AG04450 (cell line): ENCODE data around the gene PSKH1. TPM values are rescaled to one million over a fixed set of nuclear protein-coding genes. Genes with fewer than 3 reads are reported as not detected.

Experiments
- CTCF ChIA-PET: fragments of 300-600, 350-600 bp; formaldehyde crosslinking; extraction: SDS; loops from one replicate; lab custom pipeline; 2022; ENCODE audit warnings: antibody characterized with exemption, inconsistent platforms; lab: Charles Lee
- POLR2A ChIA-PET: fragments of 350-600 bp; formaldehyde crosslinking; extraction: SDS; loops from one replicate; lab custom pipeline; 2021; ENCODE audit warnings: antibody characterized with exemption, inconsistent platforms; lab: Yijun Ruan, JAX
- DNase-seq: peaks from one replicate; pipeline ENCODE4 v3.0.0-alpha.2; 2011; ENCODE audit warnings: low read depth, low spot score
- H3K27ac ChIP-seq: one replicate; pipeline ENCODE4 v1.5.1; 2012; ENCODE audit warnings: low read depth, low read length, control low read depth
- H3K27me3 ChIP-seq: one replicate; pipeline ENCODE4 v1.6.0; 2012; ENCODE audit warnings: low read length; ENCODE audit not compliant: control insufficient read depth, insufficient read depth
- H3K4me3 ChIP-seq: 2 replicates; pipeline ENCODE4 v1.5.1; 2011; ENCODE audit warnings: mild to moderate bottlenecking, low read depth, low read length, control low read depth
- H3K9me3 ChIP-seq: 2 replicates; pipeline ENCODE4 v1.5.1; 2012; ENCODE audit warnings: low read length; ENCODE audit not compliant: control insufficient read depth, insufficient read depth
- polyA plus RNA-seq: library from polyadenylated mRNA; depleted of rRNA; stranded (reverse); fragments of >200 nt; gene quantifications from 2 replicates; pipeline ENCODE4 v1.2.3, GENCODE V29; 2011
- TF ChIP-seq, protein P1 (sequence below): IDR thresholded peaks from 2 replicates; pipeline ENCODE4 v1.5.1; 2011; ENCODE audit warnings: low read depth, low read length, control low read depth, inconsistent platforms

Gene PSKH1
- polyA plus RNA-seq, 1 experiment, result 18.2 TPM

DNA sequence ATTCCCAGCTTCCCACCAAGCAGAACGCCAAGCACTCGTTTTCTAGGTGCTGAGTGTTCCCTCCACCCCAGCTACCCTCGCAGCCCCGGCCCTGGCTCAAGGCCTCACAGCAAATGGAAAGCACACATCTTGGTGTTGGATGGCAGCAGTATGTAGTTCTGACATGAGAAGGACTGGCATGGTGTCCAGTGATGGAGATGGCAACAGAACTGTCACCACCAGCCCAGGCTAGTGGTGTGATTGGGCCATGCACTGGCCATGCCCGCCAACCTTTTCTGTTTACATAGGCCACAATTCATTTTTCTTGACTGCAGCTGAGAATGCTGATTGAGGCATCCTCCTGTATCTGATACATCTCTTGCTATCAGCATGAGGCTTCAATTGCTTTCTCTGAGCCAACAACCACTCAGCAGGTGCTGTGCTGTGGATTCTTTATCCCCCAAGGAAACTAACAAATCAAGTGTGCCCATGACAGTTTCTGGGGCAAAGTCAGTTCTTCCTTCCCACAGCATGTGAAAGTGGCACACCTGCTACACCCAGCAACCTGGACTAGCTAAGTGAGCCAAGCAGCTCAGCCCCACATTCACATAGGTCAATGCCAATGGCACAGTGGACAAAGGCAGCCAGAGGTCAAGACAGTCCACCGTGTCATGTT, 71.5 kb downstream of the PSKH1 start:
- ChIA-PET POLR2A (no interaction called here), CTCF (interaction anchor here (0.6 to 0.7 kb wide), 2 partner anchors 76 to 265 kb away, joined by 3 read pairs; no protein-coding TSS in a partner anchor)
- TF ChIP-seq, protein P1, sequence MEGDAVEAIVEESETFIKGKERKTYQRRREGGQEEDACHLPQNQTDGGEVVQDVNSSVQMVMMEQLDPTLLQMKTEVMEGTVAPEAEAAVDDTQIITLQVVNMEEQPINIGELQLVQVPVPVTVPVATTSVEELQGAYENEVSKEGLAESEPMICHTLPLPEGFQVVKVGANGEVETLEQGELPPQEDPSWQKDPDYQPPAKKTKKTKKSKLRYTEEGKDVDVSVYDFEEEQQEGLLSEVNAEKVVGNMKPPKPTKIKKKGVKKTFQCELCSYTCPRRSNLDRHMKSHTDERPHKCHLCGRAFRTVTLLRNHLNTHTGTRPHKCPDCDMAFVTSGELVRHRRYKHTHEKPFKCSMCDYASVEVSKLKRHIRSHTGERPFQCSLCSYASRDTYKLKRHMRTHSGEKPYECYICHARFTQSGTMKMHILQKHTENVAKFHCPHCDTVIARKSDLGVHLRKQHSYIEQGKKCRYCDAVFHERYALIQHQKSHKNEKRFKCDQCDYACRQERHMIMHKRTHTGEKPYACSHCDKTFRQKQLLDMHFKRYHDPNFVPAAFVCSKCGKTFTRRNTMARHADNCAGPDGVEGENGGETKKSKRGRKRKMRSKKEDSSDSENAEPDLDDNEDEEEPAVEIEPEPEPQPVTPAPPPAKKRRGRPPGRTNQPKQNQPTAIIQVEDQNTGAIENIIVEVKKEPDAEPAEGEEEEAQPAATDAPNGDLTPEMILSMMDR, result no peak
- Histone ChIP-seq H3K27ac (no peak overlapping the region), H3K27me3 (no peaks in the 10 kb centered on the region), H3K9me3 (no peaks in the 10 kb centered on the region; the same call in 1 of the 2 replicates), H3K4me3 (no peak overlapping the region)
- no peak for DNase-seq

DNA sequence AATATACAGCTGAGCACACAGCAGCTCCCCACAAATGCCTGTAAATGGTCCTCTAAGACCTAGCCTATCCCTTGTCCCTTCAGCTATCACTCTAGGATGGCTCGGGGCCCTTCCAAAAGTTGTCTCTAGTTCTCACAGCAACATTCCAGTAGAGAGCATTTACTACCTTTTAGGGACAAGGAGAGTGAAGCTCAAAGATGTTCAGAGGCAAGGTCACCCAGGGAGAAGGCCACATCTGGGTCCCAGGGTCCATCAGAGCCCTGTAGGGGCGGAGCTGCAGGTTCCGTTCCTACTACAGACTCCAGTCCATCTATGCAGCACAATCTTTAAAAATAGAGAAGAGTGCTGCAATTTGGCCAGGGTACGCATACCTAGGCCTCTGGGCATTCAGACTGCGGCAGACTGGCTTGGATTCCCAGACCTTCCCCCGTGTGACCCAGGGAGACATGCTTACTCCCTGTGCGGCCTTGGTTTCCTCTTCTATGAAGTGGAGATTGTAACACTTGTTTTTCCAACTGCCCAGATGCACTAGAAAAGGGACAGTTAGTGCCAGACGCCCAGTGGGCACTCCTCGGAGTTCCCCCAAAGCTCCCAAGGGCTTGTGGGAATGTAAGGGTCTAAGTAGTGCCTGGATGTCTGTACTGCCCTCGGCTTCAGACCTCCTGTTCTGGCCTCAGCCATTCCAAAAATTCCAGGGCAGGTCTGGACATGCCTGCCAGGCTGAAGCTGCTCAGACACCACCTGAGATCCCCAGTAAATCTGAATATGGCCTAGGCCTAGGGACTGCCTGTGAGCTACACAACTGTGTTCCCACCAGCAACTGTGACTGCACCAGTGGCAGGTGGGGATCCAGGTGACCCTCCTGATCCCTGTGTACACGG, 72.9 kb downstream of the PSKH1 start:
- ChIA-PET CTCF (interaction anchor here (0.6 kb wide), 1 partner anchor 36 kb away, joined by 3 read pairs; no protein-coding TSS in a partner anchor), POLR2A (interaction anchor here (1.1 kb wide), 1 partner anchor 271 kb away, joined by 3 read pairs; no protein-coding TSS in a partner anchor)
- Histone ChIP-seq H3K4me3 (peak overlapping the region; percentile 89), H3K9me3 (no peaks in the 10 kb centered on the region; the same call in 1 of the 2 replicates), H3K27ac (peak overlapping the region; percentile 47), H3K27me3 (no peaks in the 10 kb centered on the region)
- TF ChIP-seq, protein P1, result no peak
- no peak for DNase-seq

DNA sequence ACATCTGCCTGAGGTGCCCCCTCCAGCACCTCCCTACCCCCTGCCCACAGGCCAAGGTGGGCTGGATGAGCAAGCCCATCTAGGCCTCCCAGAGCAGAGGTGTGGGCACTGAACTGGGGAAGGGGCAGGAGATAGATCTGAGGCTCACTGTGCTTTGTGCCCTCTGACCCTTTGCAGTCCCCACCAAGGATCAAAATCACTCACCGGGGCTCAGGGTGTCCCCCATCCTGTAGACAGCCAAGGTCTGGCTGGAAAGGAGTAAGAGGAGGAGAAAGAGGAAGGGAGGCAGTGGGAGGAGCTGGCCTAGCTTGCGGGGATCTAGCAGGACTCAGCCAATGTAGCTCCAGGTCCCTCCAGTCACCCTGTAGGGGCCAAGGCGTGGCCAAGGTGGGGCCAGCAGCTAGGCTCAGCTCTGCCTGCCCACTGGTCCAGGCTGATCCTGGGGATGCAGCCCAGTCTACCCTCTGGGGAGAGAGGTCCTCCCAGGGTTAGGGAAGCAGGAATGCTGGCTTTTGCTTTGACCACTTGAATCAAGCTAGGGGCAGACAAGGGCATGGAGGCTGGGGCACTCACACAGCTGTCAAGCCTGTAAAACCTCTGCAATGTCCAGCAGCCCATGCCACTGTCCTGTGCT, 73.6 kb downstream of the PSKH1 start:
- Histone ChIP-seq H3K9me3 (no peaks in the 10 kb centered on the region; the same call in 1 of the 2 replicates), H3K27ac (peak overlapping the region; percentile 47), H3K4me3 (peak overlapping the region; percentile 89), H3K27me3 (no peaks in the 10 kb centered on the region)
- no peak for DNase-seq
- TF ChIP-seq, protein P1, result no peak
- POLR2A ChIA-PET, result interaction anchor here (0.6 to 1.1 kb wide), 2 partner anchors 271 to 281 kb away, joined by 3 to 4 read pairs; no protein-coding TSS in a partner anchor
- CTCF ChIA-PET, result no interaction called here

DNA sequence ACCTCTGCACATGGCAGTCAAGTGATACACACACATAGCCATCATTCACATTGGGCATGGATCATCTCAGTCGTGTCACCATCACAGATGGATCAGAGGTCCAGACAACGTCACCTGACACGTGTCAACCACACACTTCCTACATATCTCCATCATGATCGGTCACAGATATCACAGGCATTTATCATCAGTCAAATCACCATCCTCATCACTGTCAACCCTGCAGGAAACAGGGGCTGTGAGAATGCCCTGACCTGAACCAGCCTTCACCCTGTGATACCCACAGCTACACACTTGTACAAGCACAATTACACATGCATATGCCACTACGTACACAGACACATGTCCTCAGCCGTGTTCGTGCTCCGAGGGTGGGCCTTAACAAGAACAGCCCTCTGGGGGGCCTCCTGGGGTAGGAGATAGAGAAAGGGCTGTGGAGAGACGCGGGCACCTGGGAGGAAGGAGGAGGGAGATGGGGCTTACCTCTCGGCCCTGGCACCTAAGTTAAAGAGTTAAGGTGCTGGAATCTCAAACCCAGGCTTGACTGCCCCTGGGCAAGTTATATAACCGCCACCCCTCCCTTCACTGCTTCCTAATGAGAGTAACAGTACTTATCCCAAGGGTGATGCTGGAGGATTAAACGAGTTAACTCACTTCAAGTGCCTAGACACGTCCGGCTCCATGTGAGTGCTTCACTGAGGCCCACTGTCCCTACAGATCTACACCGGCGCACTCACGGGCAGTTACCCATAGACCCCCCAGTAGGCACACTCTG, 74.3 kb downstream of the PSKH1 start:
- TF ChIP-seq, protein P1, result no peak
- Histone ChIP-seq H3K27me3 (no peaks in the 10 kb centered on the region), H3K27ac (peak overlapping the region; percentile 80), H3K4me3 (peak overlapping the region; percentile 89), H3K9me3 (no peaks in the 10 kb centered on the region; the same call in 1 of the 2 replicates)
- ChIA-PET POLR2A (interaction anchor here (1.8 kb wide), 1 partner anchor 8 kb away, joined by 9 read pairs; no protein-coding TSS in a partner anchor), CTCF (no interaction called here)
- no peak for DNase-seq
